H9 (cell line): Measurements from ENCODE around the gene MYL6B. TPM values are rescaled to one million over a fixed set of nuclear protein-coding genes. Genes with fewer than 3 reads are reported as not detected.
A peak's percentile ranks its signal among the peaks of the same experiment; 100 is the strongest.

Source experiments
- DNase-seq: peaks from one replicate; pipeline ENCODE4 v3.0.0-alpha.2; 2017
- H2AFZ ChIP-seq: one replicate; pipeline ENCODE4 v1.6.1; 2013; ENCODE audit warnings: mild to moderate bottlenecking, low read length, control low read depth, moderate library complexity
- H2AK5ac ChIP-seq: 2 replicates; pipeline ENCODE4 v1.6.1; 2013; ENCODE audit warnings: low read length, control low read depth, mixed read lengths; ENCODE audit not compliant: insufficient read length
- H2BK120ac ChIP-seq: one replicate; pipeline ENCODE4 v1.6.1; 2013; ENCODE audit warnings: low read depth, mild to moderate bottlenecking, low read length, control low read depth, inconsistent platforms; ENCODE audit not compliant: poor library complexity, severe bottlenecking
- H2BK12ac ChIP-seq: 2 replicates; pipeline ENCODE4 v1.6.1; 2013; ENCODE audit warnings: low read length, control low read depth, mixed read lengths, low read depth; ENCODE audit not compliant: insufficient read length
- H2BK15ac ChIP-seq: 2 replicates; pipeline ENCODE4 v1.6.1; 2013; ENCODE audit warnings: low read depth, low read length, control low read depth
- H2BK20ac ChIP-seq: one replicate; pipeline ENCODE4 v1.6.1; 2013; ENCODE audit warnings: low read depth, mild to moderate bottlenecking, low read length, control low read depth, inconsistent platforms; ENCODE audit not compliant: poor library complexity, severe bottlenecking
- H2BK5ac ChIP-seq: 2 replicates; pipeline ENCODE4 v1.6.1; 2013; ENCODE audit warnings: low read length, control low read depth, mixed read lengths; ENCODE audit not compliant: insufficient read length
- H3K14ac ChIP-seq: 2 replicates; pipeline ENCODE4 v1.6.1; 2013; ENCODE audit warnings: low read length, control low read depth; ENCODE audit not compliant: insufficient read depth
- H3K18ac ChIP-seq: 2 replicates; pipeline ENCODE4 v1.6.1; 2013; ENCODE audit warnings: low read depth, mild to moderate bottlenecking, mixed read lengths, low read length, control low read depth; ENCODE audit not compliant: insufficient read length
- H3K23ac ChIP-seq: 2 replicates; pipeline ENCODE4 v1.6.1; 2013; ENCODE audit warnings: low read length, control low read depth, mixed read lengths, low read depth; ENCODE audit not compliant: insufficient read length
- H3K23me2 ChIP-seq: 2 replicates; pipeline ENCODE4 v1.6.1; 2013; ENCODE audit warnings: low read depth, mild to moderate bottlenecking, mixed read lengths, low read length, control low read depth; ENCODE audit not compliant: insufficient read length, poor library complexity, severe bottlenecking
- H3K27ac ChIP-seq: 2 replicates; pipeline ENCODE4 v1.5.1; 2013; ENCODE audit warnings: low read length, control low read depth, mixed read lengths, low read depth; ENCODE audit not compliant: insufficient read length
- H3K27me3 ChIP-seq: 2 replicates; pipeline ENCODE4 v1.6.1; 2013; ENCODE audit warnings: low read length, control low read depth, inconsistent platforms; ENCODE audit not compliant: insufficient read depth
- H3K4ac ChIP-seq: 2 replicates; pipeline ENCODE4 v1.6.1; 2013; ENCODE audit warnings: low read depth, mild to moderate bottlenecking, control low read depth, inconsistent platforms, low read length, moderate library complexity
- H3K4me1 ChIP-seq: 2 replicates; pipeline ENCODE4 v1.6.1; 2013; ENCODE audit warnings: low read length, control low read depth, inconsistent platforms; ENCODE audit not compliant: insufficient read depth
- H3K4me2 ChIP-seq: 2 replicates; pipeline ENCODE4 v1.6.1; 2013; ENCODE audit warnings: low read length, control low read depth, mixed read lengths; ENCODE audit not compliant: insufficient read length, insufficient read depth
- H3K56ac ChIP-seq: 2 replicates; pipeline ENCODE4 v1.6.1; 2013; ENCODE audit warnings: low read depth, mild to moderate bottlenecking, mixed read lengths, low read length, control low read depth; ENCODE audit not compliant: insufficient read length
- H3K79me1 ChIP-seq: 2 replicates; pipeline ENCODE4 v1.6.1; 2013; ENCODE audit warnings: low read depth, mild to moderate bottlenecking, moderate library complexity, low read length, control low read depth, inconsistent platforms; ENCODE audit not compliant: insufficient read depth, poor library complexity, severe bottlenecking
- H3K79me2 ChIP-seq: 2 replicates; pipeline ENCODE4 v1.6.1; 2013; ENCODE audit warnings: low read length, control low read depth, inconsistent platforms; ENCODE audit not compliant: insufficient read depth
- H3K9ac ChIP-seq: 2 replicates; pipeline ENCODE4 v1.6.1; 2013; ENCODE audit warnings: low read length, control low read depth, mixed read lengths; ENCODE audit not compliant: insufficient read length; ENCODE audit errors: extremely low read depth
- H3K9me3 ChIP-seq: one replicate; pipeline ENCODE4 v1.6.1; 2013; ENCODE audit warnings: low read depth, low read length, inconsistent platforms; ENCODE audit not compliant: control insufficient read depth
- H3T11ph ChIP-seq: one replicate; pipeline ENCODE4 v1.6.1; 2013; ENCODE audit warnings: mild to moderate bottlenecking, low read length, control low read depth, inconsistent platforms
- H4K20me1 ChIP-seq: one replicate; pipeline ENCODE4 v1.6.1; 2013; ENCODE audit not compliant: control insufficient read depth, insufficient read length, insufficient read depth
- H4K5ac ChIP-seq: 2 replicates; pipeline ENCODE4 v1.6.1; 2013; ENCODE audit warnings: low read depth, mild to moderate bottlenecking, mixed read lengths, low read length, control low read depth; ENCODE audit not compliant: insufficient read length
- H4K8ac ChIP-seq: replicated peaks from 2 replicates; pipeline ENCODE4 v1.6.1; 2013; ENCODE audit warnings: low read length, control low read depth, mixed read lengths, low read depth; ENCODE audit not compliant: insufficient read length
- H4K91ac ChIP-seq: 2 replicates; pipeline ENCODE4 v1.6.1; 2013; ENCODE audit warnings: low read depth, mild to moderate bottlenecking, moderate library complexity, mixed read lengths, low read length, control low read depth; ENCODE audit not compliant: insufficient read length
- H3K27ac Mint-ChIP-seq, 3 experiments: 2 replicates in 2 of 3; 3 replicates in 1 of 3; pipeline ENCODE4 v1.8.0; 2020 to 2021; ENCODE audit warnings: mixed read lengths in 3 of 3, mild to moderate bottlenecking in 1 of 3, moderate library complexity in 1 of 3
- H3K27me3 Mint-ChIP-seq: 2 replicates; pipeline ENCODE4 v1.8.0; 2021; ENCODE audit warnings: low read depth, mild to moderate bottlenecking, moderate library complexity, mixed read lengths
- H3K36me3 Mint-ChIP-seq, 3 experiments: 2 replicates in 2 of 3; 3 replicates in 1 of 3; pipeline ENCODE4 v1.8.0; 2020 to 2021; ENCODE audit warnings: low read depth in 3 of 3, mixed read lengths in 3 of 3; ENCODE audit not compliant: insufficient read depth in 1 of 3
- H3K4me1 Mint-ChIP-seq, 2 experiments: 2 replicates each; pipeline ENCODE4 v1.8.0; 2020; ENCODE audit warnings: mixed read lengths in 2 of 2
- H3K4me3 Mint-ChIP-seq, 2 experiments: 2 replicates in 1 of 2; 3 replicates in 1 of 2; pipeline ENCODE4 v1.8.0; 2020 to 2021; ENCODE audit warnings: mild to moderate bottlenecking in 2 of 2, mixed read lengths in 2 of 2, moderate library complexity in 1 of 2
- H3K9me3 Mint-ChIP-seq, 2 experiments: 2 replicates in 1 of 2; 3 replicates in 1 of 2; pipeline ENCODE4 v1.8.0; 2020; ENCODE audit warnings: mild to moderate bottlenecking in 2 of 2, mixed read lengths in 2 of 2, moderate library complexity in 1 of 2
- CTCF ChIP-seq: fragments of 200-600 bp; sonication (generic); conservative IDR thresholded peaks from 3 replicates; pipeline ENCODE4 v1.8.0; 2021; ENCODE audit warnings: antibody characterized with exemption, mild to moderate bottlenecking
- WGBS: extraction: QIAGEN DNeasy Blood & Tissue Kit; methylation state at CpG from one replicate; pipeline ENCODE4 v1.1.7; 2013; ENCODE audit warnings: missing lambda C conversion rate, low lambda C conversion rate, mixed read lengths; ENCODE audit not compliant: insufficient read length; ENCODE audit errors: extremely low coverage; 5-methylcytosine and 5-hydroxymethylcytosine counted together
- total RNA-seq: library from RNA; stranded (reverse); gene quantifications from 2 replicates; pipeline ENCODE4 v1.2.1, GENCODE V29; 2021

Gene MYL6B
- total RNA-seq, 1 experiment from 2014 or later: 165 TPM

GRCh38 chr12:56178347-56178746, 26.0 kb downstream of the MYL6B start:
- no peak overlapping the region for H2AK5ac ChIP-seq
- H3T11ph ChIP-seq: no peak overlapping the region
- Mint-ChIP-seq H3K27me3 (no peaks in the 10 kb centered on the region), H3K36me3 (peaks cover 50 to 95% (median 85%) of the 10 kb centered on the region in 3 experiments; a peak in 6 of 7 replicates), H3K27ac (peak overlapping the region in 1 of 3 experiments; percentile 49; a peak in 1 of 7 replicates), H3K4me1 (no peaks in the 10 kb centered on the region), H3K9me3 (no peaks in the 10 kb centered on the region), H3K4me3 (no peak overlapping the region)
- H2AFZ ChIP-seq: no peak overlapping the region
- no peak overlapping the region for H2BK120ac ChIP-seq
- no peak overlapping the region for H4K5ac ChIP-seq
- no CpG with 5 or more reads among the region's 3 CpGs for WGBS
- no peak overlapping the region for H4K8ac ChIP-seq
- no peak overlapping the region for H3K23ac ChIP-seq
- H3K4ac ChIP-seq: no peak overlapping the region
- H2BK15ac ChIP-seq: no peak overlapping the region
- H3K9ac ChIP-seq: no peak overlapping the region
- no peak overlapping the region for H3K4me2 ChIP-seq
- H3K79me2 ChIP-seq: no peaks in the 10 kb centered on the region
- H3K56ac ChIP-seq: no peak overlapping the region
- H3K4me1 ChIP-seq: no peaks in the 10 kb centered on the region
- H3K27me3 ChIP-seq: no peaks in the 10 kb centered on the region
- H3K27ac ChIP-seq: no peak overlapping the region
- DNase-seq: no peak
- H4K91ac ChIP-seq: no peak overlapping the region
- no peak overlapping the region for H2BK5ac ChIP-seq
- H3K9me3 ChIP-seq: no peaks in the 10 kb centered on the region
- H2BK12ac ChIP-seq: no peak overlapping the region
- H3K18ac ChIP-seq: no peak overlapping the region
- no peak overlapping the region for H3K14ac ChIP-seq
- no peaks in the 10 kb centered on the region for H3K23me2 ChIP-seq
- TF ChIP-seq CTCF: no peak
- H4K20me1 ChIP-seq: no peaks in the 10 kb centered on the region
- H3K79me1 ChIP-seq: no peaks in the 10 kb centered on the region
- no peak overlapping the region for H2BK20ac ChIP-seq
